Upper lobe of left lung (tissue), 4 donors: ENCODE results near the gene SELENOO.

ENCODE experiments used
- EP300 ChIP-seq, 4 donors: sonication (generic); formaldehyde crosslinking; IDR thresholded peaks; one replicate each; pipeline ENCODE4 v1.5.1; 2017; ENCODE audit warnings: antibody characterized with exemption in 4 of 4, control low read depth in 2 of 4
- POLR2A ChIP-seq, 4 donors: fragments of 450-650 bp; IDR thresholded peaks; one replicate each; pipeline ENCODE4 v1.5.1; 2016 to 2017; ENCODE audit warnings: antibody characterized with exemption in 4 of 4, mild to moderate bottlenecking in 2 of 4
- POLR2AphosphoS5 ChIP-seq, 2 donors: sonication (generic); formaldehyde crosslinking; IDR thresholded peaks; one replicate each; pipeline ENCODE4 v1.5.1; 2017; ENCODE audit warnings: antibody characterized with exemption in 2 of 2
- TF ChIP-seq, protein P1 (sequence below), 6 experiments: fragments of 450-650 bp in 4 of 6; fragments of 200-600 bp in 2 of 6; sonication (generic) in 2 of 6; IDR thresholded peaks; one replicate each; pipeline ENCODE4 v1.5.1; 2016 to 2019; ENCODE audit warnings: antibody characterized with exemption in 6 of 6

DNA sequence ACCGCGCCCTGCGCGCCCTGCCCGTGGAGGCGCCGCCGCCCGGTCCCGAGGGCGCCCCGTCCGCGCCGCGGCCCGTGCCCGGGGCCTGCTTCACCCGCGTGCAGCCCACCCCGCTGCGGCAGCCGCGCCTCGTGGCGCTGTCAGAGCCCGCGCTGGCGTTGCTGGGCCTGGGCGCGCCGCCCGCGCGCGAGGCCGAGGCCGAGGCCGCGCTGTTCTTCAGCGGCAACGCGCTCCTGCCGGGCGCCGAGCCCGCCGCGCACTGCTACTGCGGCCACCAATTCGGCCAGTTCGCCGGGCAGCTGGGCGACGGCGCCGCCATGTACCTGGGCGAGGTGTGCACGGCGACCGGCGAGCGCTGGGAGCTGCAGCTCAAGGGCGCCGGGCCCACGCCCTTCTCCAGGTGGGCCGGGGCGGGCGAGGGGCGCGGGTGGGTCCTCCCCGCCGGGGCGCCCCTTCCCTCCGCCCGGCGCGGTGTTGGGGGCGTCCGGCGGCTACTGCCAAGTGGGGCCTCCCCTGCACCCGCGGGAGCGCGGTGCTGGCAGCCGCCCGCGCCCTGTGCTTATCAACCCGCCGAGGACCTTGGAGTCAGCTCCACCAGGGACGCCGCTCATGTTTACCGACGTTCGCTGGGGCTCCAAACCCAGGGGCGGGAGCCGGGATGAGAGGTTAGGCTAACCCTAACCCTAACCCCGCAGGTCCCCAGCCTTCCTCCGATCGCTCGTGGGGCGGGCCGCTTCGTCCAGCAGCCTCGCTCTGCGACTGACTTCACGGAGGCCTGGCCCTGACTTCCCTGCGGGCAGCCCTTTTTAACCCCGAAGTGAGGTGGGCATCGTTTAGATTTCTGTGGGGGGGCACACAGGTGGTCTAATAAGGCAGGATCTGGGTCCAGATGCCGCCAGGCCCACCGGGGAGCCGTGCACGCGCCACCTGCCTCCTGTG lies 649 bp downstream of the SELENOO start:
- TF ChIP-seq POLR2A (IDR thresholded peaks at IDR 0.05): no peak
- no peak for TF ChIP-seq POLR2AphosphoS5 (IDR thresholded peaks at IDR 0.05)
- TF ChIP-seq, protein P1, sequence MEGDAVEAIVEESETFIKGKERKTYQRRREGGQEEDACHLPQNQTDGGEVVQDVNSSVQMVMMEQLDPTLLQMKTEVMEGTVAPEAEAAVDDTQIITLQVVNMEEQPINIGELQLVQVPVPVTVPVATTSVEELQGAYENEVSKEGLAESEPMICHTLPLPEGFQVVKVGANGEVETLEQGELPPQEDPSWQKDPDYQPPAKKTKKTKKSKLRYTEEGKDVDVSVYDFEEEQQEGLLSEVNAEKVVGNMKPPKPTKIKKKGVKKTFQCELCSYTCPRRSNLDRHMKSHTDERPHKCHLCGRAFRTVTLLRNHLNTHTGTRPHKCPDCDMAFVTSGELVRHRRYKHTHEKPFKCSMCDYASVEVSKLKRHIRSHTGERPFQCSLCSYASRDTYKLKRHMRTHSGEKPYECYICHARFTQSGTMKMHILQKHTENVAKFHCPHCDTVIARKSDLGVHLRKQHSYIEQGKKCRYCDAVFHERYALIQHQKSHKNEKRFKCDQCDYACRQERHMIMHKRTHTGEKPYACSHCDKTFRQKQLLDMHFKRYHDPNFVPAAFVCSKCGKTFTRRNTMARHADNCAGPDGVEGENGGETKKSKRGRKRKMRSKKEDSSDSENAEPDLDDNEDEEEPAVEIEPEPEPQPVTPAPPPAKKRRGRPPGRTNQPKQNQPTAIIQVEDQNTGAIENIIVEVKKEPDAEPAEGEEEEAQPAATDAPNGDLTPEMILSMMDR (IDR thresholded peaks at IDR 0.05): peak in 2 of 6 experiments; percentile 27 to 35
- TF ChIP-seq EP300 (IDR thresholded peaks at IDR 0.05): no peak
